ENCODE results near the gene CASKIN1. TPM values are rescaled to one million over a fixed set of nuclear protein-coding genes. Genes with fewer than 3 reads are reported as not detected.

Gene CASKIN1
- polyA plus RNA-seq, 1 donor (not counting 4 experiments of a cell fraction or from before 2014, with no cell fraction given) = 0.04 TPM

DNA sequence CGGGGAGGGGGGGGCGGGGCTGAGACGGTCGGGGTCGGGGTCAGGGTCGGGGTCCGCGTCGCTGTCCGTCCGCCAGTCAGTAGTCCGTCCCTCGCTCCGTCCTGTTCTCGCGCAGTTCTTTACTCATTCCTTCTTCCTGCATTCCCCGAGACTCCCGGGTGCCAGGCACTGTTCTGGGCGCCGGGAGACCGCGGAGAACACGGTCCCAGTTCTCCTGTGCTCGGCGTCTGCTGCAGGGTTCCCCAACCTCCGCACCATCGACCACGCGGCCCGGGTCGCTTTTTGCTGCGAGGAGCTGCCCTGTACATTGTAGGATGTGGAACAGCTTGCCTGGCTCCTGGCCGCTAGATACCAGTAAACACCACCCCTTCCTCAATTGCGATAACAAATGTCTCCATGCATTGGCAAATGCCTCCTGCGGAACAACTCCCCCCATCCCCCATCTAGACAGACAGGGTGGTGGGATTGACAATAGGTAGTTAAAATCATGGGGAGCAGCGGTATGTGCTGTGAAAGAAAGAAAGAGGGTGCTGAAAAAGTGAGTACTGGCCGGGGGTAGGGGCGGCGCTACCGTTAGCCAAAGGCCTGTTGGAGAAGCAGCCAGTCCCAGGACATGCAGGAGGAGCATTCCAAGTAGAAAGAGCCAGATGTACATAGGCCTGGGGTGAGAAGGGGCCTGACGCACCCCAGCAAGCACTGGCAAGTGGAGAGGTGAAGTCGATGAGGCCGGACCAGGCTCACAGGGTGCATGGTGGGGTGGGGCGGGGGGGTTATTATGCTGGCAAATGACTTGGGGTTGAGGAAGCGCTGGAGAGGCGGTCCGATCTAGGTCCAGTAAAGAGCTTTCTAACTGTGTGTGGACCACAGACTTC, 40.2 kb downstream of the CASKIN1 start:
- Histone ChIP-seq H3K4me1 (ENCODE audit: control insufficient read depth, extremely low read depth, insufficient read depth, low read length) (peaks cover 57% of the 10 kb centered on the region), H3K4me2 (ENCODE audit: control insufficient read depth, extremely low read depth, insufficient read depth, low read depth, low read length) (peak overlapping the region; percentile 93), H3K27ac (ENCODE audit: control insufficient read depth, insufficient read depth, low read length) (peak overlapping the region; percentile 70), H3K9me3 (ENCODE audit: control insufficient read depth, low read depth, low read length) (no peaks in the 10 kb centered on the region), H3K27me3 (ENCODE audit: control insufficient read depth, extremely low read depth, insufficient read depth, low read length) (no peaks in the 10 kb centered on the region), H3K36me3 (ENCODE audit: control insufficient read depth in 2 of 2, extremely low read depth in 1 of 2, insufficient read depth in 2 of 2, low read length in 2 of 2) (peaks cover 19 to 30% of the 10 kb centered on the region in 2 experiments), H3K4me3 (ENCODE audit: control insufficient read depth in 2 of 3, extremely low read depth in 1 of 3, insufficient read depth in 2 of 3, low read depth in 1 of 3, low read length in 3 of 3) (peak overlapping the region; percentile 91 to 94 (median 91)), H3K79me2 (ENCODE audit: control insufficient read depth, insufficient read depth, low read length) (peaks cover 74% of the 10 kb centered on the region), H4K20me1 (ENCODE audit: control insufficient read depth, extremely low read depth, insufficient read depth, low read length) (peaks cover 37% of the 10 kb centered on the region), H3K9ac (ENCODE audit: control insufficient read depth, extremely low read depth, insufficient read depth, low read length) (peak overlapping the region; percentile 92), H2AFZ (ENCODE audit: control insufficient read depth, low read length) (no peak overlapping the region), H3K9me1 (ENCODE audit: control insufficient read depth, extremely low read depth, insufficient read depth, low read length) (peaks cover 7% of the 10 kb centered on the region)
- no peak for FAIRE-seq
- TF ChIP-seq, protein P1, sequence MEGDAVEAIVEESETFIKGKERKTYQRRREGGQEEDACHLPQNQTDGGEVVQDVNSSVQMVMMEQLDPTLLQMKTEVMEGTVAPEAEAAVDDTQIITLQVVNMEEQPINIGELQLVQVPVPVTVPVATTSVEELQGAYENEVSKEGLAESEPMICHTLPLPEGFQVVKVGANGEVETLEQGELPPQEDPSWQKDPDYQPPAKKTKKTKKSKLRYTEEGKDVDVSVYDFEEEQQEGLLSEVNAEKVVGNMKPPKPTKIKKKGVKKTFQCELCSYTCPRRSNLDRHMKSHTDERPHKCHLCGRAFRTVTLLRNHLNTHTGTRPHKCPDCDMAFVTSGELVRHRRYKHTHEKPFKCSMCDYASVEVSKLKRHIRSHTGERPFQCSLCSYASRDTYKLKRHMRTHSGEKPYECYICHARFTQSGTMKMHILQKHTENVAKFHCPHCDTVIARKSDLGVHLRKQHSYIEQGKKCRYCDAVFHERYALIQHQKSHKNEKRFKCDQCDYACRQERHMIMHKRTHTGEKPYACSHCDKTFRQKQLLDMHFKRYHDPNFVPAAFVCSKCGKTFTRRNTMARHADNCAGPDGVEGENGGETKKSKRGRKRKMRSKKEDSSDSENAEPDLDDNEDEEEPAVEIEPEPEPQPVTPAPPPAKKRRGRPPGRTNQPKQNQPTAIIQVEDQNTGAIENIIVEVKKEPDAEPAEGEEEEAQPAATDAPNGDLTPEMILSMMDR (optimal IDR thresholded peaks at IDR 0.05 in 1 of 3, IDR thresholded peaks at IDR 0.05 in 1 of 3, conservative IDR thresholded peaks at IDR 0.05 in 1 of 3; ENCODE audit: extremely low read depth in 1 of 3, insufficient read depth in 2 of 3, low read length in 3 of 3) = no peak
- TF ChIP-seq EZH2 (IDR thresholded peaks at IDR 0.05; ENCODE audit: low read length) = no peak
- dilution Hi-C loops (cut with MboI; ENCODE audit: extremely low pct_ligation_motif_present, low sequenced_read_pairs) = no loop called here
- no peak for DNase-seq (ENCODE audit: low read depth, low spot score)

DNA sequence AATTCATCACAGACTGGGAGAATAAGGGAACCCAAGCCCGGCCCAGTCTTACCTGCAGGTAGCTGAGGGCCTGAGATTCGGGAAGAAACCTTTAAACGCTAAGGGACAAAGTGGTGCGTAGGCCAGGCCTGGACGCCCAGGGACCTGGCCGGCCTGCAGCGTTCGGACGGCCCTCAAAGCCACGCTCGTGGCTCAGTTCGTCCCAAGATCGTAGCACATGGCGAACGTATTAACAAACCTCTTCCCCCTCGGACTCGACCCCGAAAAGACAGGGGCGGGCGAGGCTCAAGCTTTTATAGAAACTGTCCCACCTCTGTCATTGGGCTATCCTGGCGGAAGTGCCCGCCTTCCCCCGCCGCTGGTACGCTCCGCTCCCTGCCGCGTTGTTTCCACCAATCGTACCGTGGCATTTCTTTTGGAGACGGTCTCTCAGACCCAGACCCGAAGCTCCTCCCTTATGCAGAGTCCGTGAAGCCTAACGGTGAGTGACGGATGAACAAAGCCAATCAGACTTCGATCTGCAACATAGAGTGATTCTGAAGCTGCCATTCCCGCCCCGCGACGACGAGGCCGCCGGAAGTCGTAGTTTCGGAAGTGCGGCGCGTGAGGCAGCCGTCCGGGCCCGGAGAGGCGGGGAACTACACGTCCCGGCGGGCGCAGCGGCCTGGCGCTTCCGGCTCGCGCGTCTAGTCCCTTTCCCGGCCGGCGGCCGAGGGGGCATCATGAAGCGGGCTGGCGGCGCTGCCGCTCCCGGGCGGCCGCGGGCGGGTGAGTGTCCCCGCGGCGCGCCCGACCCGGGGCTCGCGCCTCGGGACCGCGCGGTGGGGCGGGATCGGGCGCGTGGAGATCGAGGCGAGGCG, 41.1 kb downstream of the CASKIN1 start, which contains the start of gene TRAF7:
Gene TRAF7, plus strand, starts transcription at position 692 of the 860 bp plus-strand sequence. CDS start 8,139 bp downstream, outside the sequence.
- Histone ChIP-seq H3K36me3 (ENCODE audit: control insufficient read depth in 2 of 2, extremely low read depth in 1 of 2, insufficient read depth in 2 of 2, low read length in 2 of 2) (peaks cover 19 to 31% of the 10 kb centered on the region in 2 experiments), H3K79me2 (ENCODE audit: control insufficient read depth, insufficient read depth, low read length) (peaks cover 70% of the 10 kb centered on the region), H3K9ac (ENCODE audit: control insufficient read depth, extremely low read depth, insufficient read depth, low read length) (peak within 1 kb of the TSS; percentile 94), H3K4me1 (ENCODE audit: control insufficient read depth, extremely low read depth, insufficient read depth, low read length) (peaks cover 58% of the 10 kb centered on the region), H3K27ac (ENCODE audit: control insufficient read depth, insufficient read depth, low read length) (peak within 1 kb of the TSS; percentile 79), H3K27me3 (ENCODE audit: control insufficient read depth, extremely low read depth, insufficient read depth, low read length) (no peaks in the 10 kb centered on the region), H3K4me2 (ENCODE audit: control insufficient read depth, extremely low read depth, insufficient read depth, low read depth, low read length) (peak within 1 kb of the TSS; percentile 93), H4K20me1 (ENCODE audit: control insufficient read depth, extremely low read depth, insufficient read depth, low read length) (peaks cover 46% of the 10 kb centered on the region), H2AFZ (ENCODE audit: control insufficient read depth, low read length) (no peak within 1 kb of the TSS), H3K4me3 (ENCODE audit: control insufficient read depth in 2 of 3, extremely low read depth in 1 of 3, insufficient read depth in 2 of 3, low read depth in 1 of 3, low read length in 3 of 3) (peak within 1 kb of the TSS; percentile 91 to 94 (median 93)), H3K9me1 (ENCODE audit: control insufficient read depth, extremely low read depth, insufficient read depth, low read length) (peaks cover 11% of the 10 kb centered on the region), H3K9me3 (ENCODE audit: control insufficient read depth, low read depth, low read length) (no peaks in the 10 kb centered on the region)
- peak; percentile 85 for FAIRE-seq
- TF ChIP-seq, protein P1 (optimal IDR thresholded peaks at IDR 0.05 in 1 of 3, IDR thresholded peaks at IDR 0.05 in 1 of 3, conservative IDR thresholded peaks at IDR 0.05 in 1 of 3; ENCODE audit: extremely low read depth in 1 of 3, insufficient read depth in 2 of 3, low read length in 3 of 3) = no peak
- TF ChIP-seq EZH2 (IDR thresholded peaks at IDR 0.05; ENCODE audit: low read length) = no peak
- dilution Hi-C loops (cut with MboI; ENCODE audit: extremely low pct_ligation_motif_present, low sequenced_read_pairs) = no loop called here
- DNase-seq (ENCODE audit: low read depth, low spot score) = peak; percentile 100

Data from keratinocyte (primary cell).